Body of pancreas (tissue), 4 donors: Measurements from ENCODE around the gene RIPOR2.

ENCODE experiments used
- POLR2A ChIP-seq, 3 donors: fragments of 450-650 bp; IDR thresholded peaks; one replicate each; pipeline ENCODE4 v1.6.1; 2016; ENCODE audit warnings: antibody characterized with exemption in 3 of 3, mild to moderate bottlenecking in 2 of 3
- TF ChIP-seq, protein P1 (sequence below), 7 experiments: fragments of 450-650 bp in 4 of 7; fragments of 200-600 bp in 3 of 7; sonication (generic) in 3 of 7; IDR thresholded peaks; one replicate each; pipeline ENCODE4 v1.5.1; 2016 to 2019; ENCODE audit warnings: antibody characterized with exemption in 7 of 7

DNA sequence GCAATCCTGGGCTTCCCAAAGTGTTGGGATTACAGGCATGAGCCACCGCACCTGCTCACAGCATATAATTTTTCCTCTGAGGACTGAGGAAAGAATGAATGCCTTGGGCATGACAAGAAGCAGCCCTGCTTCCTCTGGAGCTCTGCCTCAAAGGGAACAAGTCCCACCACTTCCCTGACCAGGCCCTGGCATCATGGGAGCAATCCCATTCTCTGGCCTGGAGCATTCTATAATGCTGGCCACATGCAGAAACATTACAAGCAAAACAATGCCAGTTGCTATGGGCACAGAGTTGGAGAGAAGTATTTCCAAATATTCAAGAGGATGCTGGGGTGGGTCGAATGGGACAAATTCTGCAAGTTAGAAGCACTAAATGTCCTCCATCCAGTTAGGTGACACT, 95.6 kb downstream of the RIPOR2 start:
- TF ChIP-seq, protein P1, sequence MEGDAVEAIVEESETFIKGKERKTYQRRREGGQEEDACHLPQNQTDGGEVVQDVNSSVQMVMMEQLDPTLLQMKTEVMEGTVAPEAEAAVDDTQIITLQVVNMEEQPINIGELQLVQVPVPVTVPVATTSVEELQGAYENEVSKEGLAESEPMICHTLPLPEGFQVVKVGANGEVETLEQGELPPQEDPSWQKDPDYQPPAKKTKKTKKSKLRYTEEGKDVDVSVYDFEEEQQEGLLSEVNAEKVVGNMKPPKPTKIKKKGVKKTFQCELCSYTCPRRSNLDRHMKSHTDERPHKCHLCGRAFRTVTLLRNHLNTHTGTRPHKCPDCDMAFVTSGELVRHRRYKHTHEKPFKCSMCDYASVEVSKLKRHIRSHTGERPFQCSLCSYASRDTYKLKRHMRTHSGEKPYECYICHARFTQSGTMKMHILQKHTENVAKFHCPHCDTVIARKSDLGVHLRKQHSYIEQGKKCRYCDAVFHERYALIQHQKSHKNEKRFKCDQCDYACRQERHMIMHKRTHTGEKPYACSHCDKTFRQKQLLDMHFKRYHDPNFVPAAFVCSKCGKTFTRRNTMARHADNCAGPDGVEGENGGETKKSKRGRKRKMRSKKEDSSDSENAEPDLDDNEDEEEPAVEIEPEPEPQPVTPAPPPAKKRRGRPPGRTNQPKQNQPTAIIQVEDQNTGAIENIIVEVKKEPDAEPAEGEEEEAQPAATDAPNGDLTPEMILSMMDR (IDR thresholded peaks at IDR 0.05) = no peak
- TF ChIP-seq POLR2A (IDR thresholded peaks at IDR 0.05) = no peak
